ENCODE data around the gene GK2. TPM values are rescaled to one million over a fixed set of nuclear protein-coding genes. Genes with fewer than 3 reads are reported as not detected.
A peak's percentile ranks its signal among the peaks of the same experiment; 100 is the strongest.

The GK2 gene
- polyA plus RNA-seq, 1 donor from 2014 or later = not detected

DNA sequence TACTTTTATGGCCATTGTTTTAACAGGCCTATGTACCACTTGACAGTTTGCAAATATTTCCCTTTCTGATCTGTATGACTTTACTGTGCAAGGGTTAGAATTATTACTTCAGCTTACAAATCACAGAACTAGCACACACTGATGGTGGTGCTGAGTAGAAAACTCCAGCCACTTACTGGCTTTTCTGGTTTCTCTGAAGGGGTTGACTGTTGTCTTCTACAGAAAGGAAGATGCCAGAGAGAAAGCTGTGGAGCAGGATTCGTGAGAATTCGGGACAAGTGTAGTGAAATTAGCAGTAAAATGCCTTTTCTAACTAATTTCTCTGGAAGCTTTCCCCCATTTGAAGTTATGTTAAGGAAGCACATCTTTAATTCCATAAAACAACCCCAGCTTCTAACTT, 46.6 kb upstream of the GK2 start:
- Histone ChIP-seq H3F3A (ENCODE audit: insufficient read depth, low read length, poor library complexity, severe bottlenecking) (no peaks in the 10 kb centered on the region), H3K4me3 (ENCODE audit: low read length) (no peak overlapping the region), H3K36me3 (ENCODE audit: insufficient read depth, low read length) (no peaks in the 10 kb centered on the region), H3K9ac (ENCODE audit: low read length) (no peak overlapping the region), H3K27me3 (ENCODE audit: insufficient read depth, low read depth, low read length) (no peaks in the 10 kb centered on the region), H3K9me3 (ENCODE audit: low read length) (no peaks in the 10 kb centered on the region), H4K20me1 (ENCODE audit: insufficient read depth) (no peaks in the 10 kb centered on the region), H3K4me2 (ENCODE audit: low read length) (no peak overlapping the region), H3K9me2 (ENCODE audit: insufficient read depth, low read length) (no peaks in the 10 kb centered on the region), H2AFZ (ENCODE audit: low read depth, low read length) (no peak overlapping the region), H3K27ac (ENCODE audit: low read length) (no peak overlapping the region), H3K79me2 (replicated peaks; ENCODE audit: insufficient read depth, low read length) (no peaks in the 10 kb centered on the region)
- TF ChIP-seq EP300 (conservative IDR thresholded peaks at IDR 0.05; ENCODE audit: poor library complexity, severe bottlenecking) (no peak), SMC3 (conservative IDR thresholded peaks at IDR 0.05; ENCODE audit: poor library complexity) (no peak), POLR2AphosphoS5 (IDR thresholded peaks at IDR 0.05) (no peak), TAF1 (IDR thresholded peaks at IDR 0.05; ENCODE audit: low read depth) (no peak), MXI1 (conservative IDR thresholded peaks at IDR 0.05; ENCODE audit: poor library complexity, severe bottlenecking) (no peak), EZH2 (IDR thresholded peaks at IDR 0.05; ENCODE audit: borderline replicate concordance, insufficient read depth, low read length, poor library complexity, severe bottlenecking) (no peak)
- TF ChIP-seq, protein P1, sequence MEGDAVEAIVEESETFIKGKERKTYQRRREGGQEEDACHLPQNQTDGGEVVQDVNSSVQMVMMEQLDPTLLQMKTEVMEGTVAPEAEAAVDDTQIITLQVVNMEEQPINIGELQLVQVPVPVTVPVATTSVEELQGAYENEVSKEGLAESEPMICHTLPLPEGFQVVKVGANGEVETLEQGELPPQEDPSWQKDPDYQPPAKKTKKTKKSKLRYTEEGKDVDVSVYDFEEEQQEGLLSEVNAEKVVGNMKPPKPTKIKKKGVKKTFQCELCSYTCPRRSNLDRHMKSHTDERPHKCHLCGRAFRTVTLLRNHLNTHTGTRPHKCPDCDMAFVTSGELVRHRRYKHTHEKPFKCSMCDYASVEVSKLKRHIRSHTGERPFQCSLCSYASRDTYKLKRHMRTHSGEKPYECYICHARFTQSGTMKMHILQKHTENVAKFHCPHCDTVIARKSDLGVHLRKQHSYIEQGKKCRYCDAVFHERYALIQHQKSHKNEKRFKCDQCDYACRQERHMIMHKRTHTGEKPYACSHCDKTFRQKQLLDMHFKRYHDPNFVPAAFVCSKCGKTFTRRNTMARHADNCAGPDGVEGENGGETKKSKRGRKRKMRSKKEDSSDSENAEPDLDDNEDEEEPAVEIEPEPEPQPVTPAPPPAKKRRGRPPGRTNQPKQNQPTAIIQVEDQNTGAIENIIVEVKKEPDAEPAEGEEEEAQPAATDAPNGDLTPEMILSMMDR (IDR thresholded peaks at IDR 0.05; ENCODE audit: poor library complexity, severe bottlenecking) = no peak
- TF ChIP-seq, protein P2, sequence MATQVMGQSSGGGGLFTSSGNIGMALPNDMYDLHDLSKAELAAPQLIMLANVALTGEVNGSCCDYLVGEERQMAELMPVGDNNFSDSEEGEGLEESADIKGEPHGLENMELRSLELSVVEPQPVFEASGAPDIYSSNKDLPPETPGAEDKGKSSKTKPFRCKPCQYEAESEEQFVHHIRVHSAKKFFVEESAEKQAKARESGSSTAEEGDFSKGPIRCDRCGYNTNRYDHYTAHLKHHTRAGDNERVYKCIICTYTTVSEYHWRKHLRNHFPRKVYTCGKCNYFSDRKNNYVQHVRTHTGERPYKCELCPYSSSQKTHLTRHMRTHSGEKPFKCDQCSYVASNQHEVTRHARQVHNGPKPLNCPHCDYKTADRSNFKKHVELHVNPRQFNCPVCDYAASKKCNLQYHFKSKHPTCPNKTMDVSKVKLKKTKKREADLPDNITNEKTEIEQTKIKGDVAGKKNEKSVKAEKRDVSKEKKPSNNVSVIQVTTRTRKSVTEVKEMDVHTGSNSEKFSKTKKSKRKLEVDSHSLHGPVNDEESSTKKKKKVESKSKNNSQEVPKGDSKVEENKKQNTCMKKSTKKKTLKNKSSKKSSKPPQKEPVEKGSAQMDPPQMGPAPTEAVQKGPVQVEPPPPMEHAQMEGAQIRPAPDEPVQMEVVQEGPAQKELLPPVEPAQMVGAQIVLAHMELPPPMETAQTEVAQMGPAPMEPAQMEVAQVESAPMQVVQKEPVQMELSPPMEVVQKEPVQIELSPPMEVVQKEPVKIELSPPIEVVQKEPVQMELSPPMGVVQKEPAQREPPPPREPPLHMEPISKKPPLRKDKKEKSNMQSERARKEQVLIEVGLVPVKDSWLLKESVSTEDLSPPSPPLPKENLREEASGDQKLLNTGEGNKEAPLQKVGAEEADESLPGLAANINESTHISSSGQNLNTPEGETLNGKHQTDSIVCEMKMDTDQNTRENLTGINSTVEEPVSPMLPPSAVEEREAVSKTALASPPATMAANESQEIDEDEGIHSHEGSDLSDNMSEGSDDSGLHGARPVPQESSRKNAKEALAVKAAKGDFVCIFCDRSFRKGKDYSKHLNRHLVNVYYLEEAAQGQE (IDR thresholded peaks at IDR 0.05; ENCODE audit: borderline replicate concordance) = no peak

DNA sequence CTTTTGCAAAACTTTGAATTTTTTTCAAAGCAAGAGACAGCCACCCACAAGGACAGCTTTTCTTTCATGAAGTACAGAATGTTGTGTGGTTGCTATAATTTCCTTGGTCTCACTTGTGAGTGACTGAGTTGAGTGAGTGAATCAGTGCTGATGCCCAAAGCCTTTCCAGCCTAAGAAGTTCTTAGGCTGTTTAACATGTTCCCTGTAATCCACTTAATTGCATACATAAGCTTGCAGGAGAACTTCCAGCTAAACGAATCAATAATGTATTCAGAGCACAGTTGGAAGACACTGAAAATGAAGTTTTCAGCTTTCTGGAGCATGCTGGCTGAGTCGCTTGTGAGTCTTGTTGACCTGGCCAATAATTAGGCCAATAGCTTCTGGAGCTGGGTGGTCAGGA, 42.0 kb upstream of the GK2 start:
- no peaks in the 10 kb centered on the region for H3K9me3 ChIP-seq (ENCODE audit: low read length)

DNA sequence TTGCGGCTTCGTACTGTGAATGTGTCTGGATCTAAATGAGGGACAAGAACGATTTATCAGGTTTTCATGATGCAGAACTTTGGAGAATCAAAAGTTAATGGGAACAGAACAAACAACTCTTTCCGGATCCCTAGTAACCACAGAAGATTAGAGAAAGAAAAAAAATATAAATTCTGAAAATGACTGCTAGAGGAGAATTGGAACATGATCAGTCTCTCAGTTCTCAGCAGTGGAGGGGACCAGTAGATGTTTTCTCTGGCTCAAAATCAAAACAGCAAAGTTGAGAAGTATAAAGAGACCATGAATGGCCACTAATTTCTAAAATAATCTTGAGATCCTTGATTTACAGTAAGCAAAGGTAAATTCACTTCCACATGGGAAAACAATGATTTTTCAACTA, 38.1 kb upstream of the GK2 start:
- TF ChIP-seq EZH2 (IDR thresholded peaks at IDR 0.05; ENCODE audit: borderline replicate concordance, insufficient read depth, low read length, poor library complexity, severe bottlenecking) = no peak
- TF ChIP-seq POLR2AphosphoS5 (IDR thresholded peaks at IDR 0.05) = no peak
- TF ChIP-seq, protein P2 (IDR thresholded peaks at IDR 0.05; ENCODE audit: borderline replicate concordance) = no peak
- TF ChIP-seq EP300 (conservative IDR thresholded peaks at IDR 0.05; ENCODE audit: poor library complexity, severe bottlenecking) = no peak
- TF ChIP-seq SMC3 (conservative IDR thresholded peaks at IDR 0.05; ENCODE audit: poor library complexity) = no peak
- no peak for TF ChIP-seq TAF1 (IDR thresholded peaks at IDR 0.05; ENCODE audit: low read depth)
- no peak for TF ChIP-seq MXI1 (conservative IDR thresholded peaks at IDR 0.05; ENCODE audit: poor library complexity, severe bottlenecking)
- TF ChIP-seq RAD21 (conservative IDR thresholded peaks at IDR 0.05) = no peak
- TF ChIP-seq, protein P1 (IDR thresholded peaks at IDR 0.05; ENCODE audit: poor library complexity, severe bottlenecking) = no peak
- H3F3A ChIP-seq (ENCODE audit: insufficient read depth, low read length, poor library complexity, severe bottlenecking) = peaks cover 6% of the 10 kb centered on the region
- H3K27ac ChIP-seq (ENCODE audit: low read length) = peak overlapping the region; percentile 59
- no peaks in the 10 kb centered on the region for H3K36me3 ChIP-seq (ENCODE audit: insufficient read depth, low read length)
- no peak overlapping the region for H3K4me2 ChIP-seq (ENCODE audit: low read length)
- H4K20me1 ChIP-seq (ENCODE audit: insufficient read depth) = no peaks in the 10 kb centered on the region
- no peak overlapping the region for H3K4me3 ChIP-seq (ENCODE audit: low read length)
- H3K79me2 ChIP-seq (replicated peaks; ENCODE audit: insufficient read depth, low read length) = no peaks in the 10 kb centered on the region
- H3K9me3 ChIP-seq (ENCODE audit: low read length) = no peaks in the 10 kb centered on the region
- no peak overlapping the region for H2AFZ ChIP-seq (ENCODE audit: low read depth, low read length)
- no peaks in the 10 kb centered on the region for H3K9me2 ChIP-seq (ENCODE audit: insufficient read depth, low read length)
- no peaks in the 10 kb centered on the region for H3K27me3 ChIP-seq (ENCODE audit: insufficient read depth, low read depth, low read length)
- H3K9ac ChIP-seq (ENCODE audit: low read length) = no peak overlapping the region

More for the DNA sequence above, 42.0 kb upstream of the GK2 start:
- no peak overlapping the region for H3K9ac ChIP-seq (ENCODE audit: low read length)
- TF ChIP-seq EZH2 (IDR thresholded peaks at IDR 0.05; ENCODE audit: borderline replicate concordance, insufficient read depth, low read length, poor library complexity, severe bottlenecking) = no peak
- H2AFZ ChIP-seq (ENCODE audit: low read depth, low read length) = no peak overlapping the region
- H3K27ac ChIP-seq (ENCODE audit: low read length) = no peak overlapping the region
- no peaks in the 10 kb centered on the region for H3K9me2 ChIP-seq (ENCODE audit: insufficient read depth, low read length)
- no peaks in the 10 kb centered on the region for H3K79me2 ChIP-seq (replicated peaks; ENCODE audit: insufficient read depth, low read length)
- peaks cover 3% of the 10 kb centered on the region for H3F3A ChIP-seq (ENCODE audit: insufficient read depth, low read length, poor library complexity, severe bottlenecking)
- H4K20me1 ChIP-seq (ENCODE audit: insufficient read depth) = no peaks in the 10 kb centered on the region
- H3K36me3 ChIP-seq (ENCODE audit: insufficient read depth, low read length) = no peaks in the 10 kb centered on the region
- no peak overlapping the region for H3K4me3 ChIP-seq (ENCODE audit: low read length)
- no peak overlapping the region for H3K4me2 ChIP-seq (ENCODE audit: low read length)
- no peaks in the 10 kb centered on the region for H3K27me3 ChIP-seq (ENCODE audit: insufficient read depth, low read depth, low read length)

Measured in neural cell (in vitro differentiated cells).